ENCODE data around the gene ADCY4. TPM values are rescaled to one million over a fixed set of nuclear protein-coding genes. Genes with fewer than 3 reads are reported as not detected.
"Not testable (repeated sequence)": the region's sequence is repeated elsewhere in the genome, so short reads cannot be mapped to it uniquely, and the experiment has no call there.

Gene ADCY4
- total RNA-seq, 1 experiment from 2014 or later: 1.1 TPM

GRCh38 chr14:24360281-24360680 lies 25.4 kb upstream of the ADCY4 start:
- H3K27ac Mint-ChIP-seq: no peak overlapping the region
- CTCF ChIA-PET: interaction anchor here (0.7 to 8.2 kb wide), 3 partner anchors 9 to 71 kb away, joined by 3 to 63 read pairs (median 7); partner anchors contain the start of genes CBLN3 and KHNYN
- no peaks in the 10 kb centered on the region for H3K36me3 Mint-ChIP-seq
- H3K4me1 Mint-ChIP-seq: peaks cover 3% of the 10 kb centered on the region
- no peak for DNase-seq (ENCODE audit: low spot score)
- no peak for ATAC-seq
- no peaks in the 10 kb centered on the region for H3K9me3 Mint-ChIP-seq
- no peak overlapping the region for H3K4me3 Mint-ChIP-seq
- H3K27me3 Mint-ChIP-seq (ENCODE audit: low read depth): peaks cover 68% of the 10 kb centered on the region
- POLR2A ChIA-PET: interaction anchor here (0.6 kb wide), 1 partner anchor 23 kb away, joined by 3 read pairs; no protein-coding TSS in a partner anchor
- TF ChIP-seq E2F1 (CRISPR knock-in tag; IDR thresholded peaks at IDR 0.05) (no peak), STAT6 (CRISPR knock-in tag; conservative IDR thresholded peaks at IDR 0.05; ENCODE audit: low read depth) (no peak), SP1 (CRISPR knock-in tag; conservative IDR thresholded peaks at IDR 0.05) (no peak), IRF2 (CRISPR knock-in tag; IDR thresholded peaks at IDR 0.05; ENCODE audit: borderline replicate concordance, low read depth) (no peak), TEAD4 (CRISPR knock-in tag; IDR thresholded peaks at IDR 0.05) (no peak), NFATC4 (CRISPR knock-in tag; IDR thresholded peaks at IDR 0.05) (no peak), IRF1 (CRISPR knock-in tag; IDR thresholded peaks at IDR 0.05) (no peak), ZNF263 (CRISPR knock-in tag; IDR thresholded peaks at IDR 0.05; ENCODE audit: low read depth) (no peak)

GRCh38 chr14:24356208-24356607 lies 21.3 kb upstream of the ADCY4 start:
- Mint-ChIP-seq H3K27ac (no peak overlapping the region), H3K36me3 (no peaks in the 10 kb centered on the region), H3K4me3 (no peak overlapping the region), H3K4me1 (no peaks in the 10 kb centered on the region), H3K9me3 (no peaks in the 10 kb centered on the region), H3K27me3 (ENCODE audit: low read depth) (peaks cover 78% of the 10 kb centered on the region)
- ChIA-PET CTCF (interaction anchor here (0.6 to 8.2 kb wide), 8 partner anchors 9 to 470 kb away, joined by 3 to 63 read pairs (median 6); partner anchors contain the start of genes ADCY4, CBLN3, IRF9 and KHNYN), POLR2A (no interaction called here)
- no peak for TF ChIP-seq NR1H2 (CRISPR knock-in tag; IDR thresholded peaks at IDR 0.05)
- ATAC-seq: no peak
- no peak for DNase-seq (ENCODE audit: low spot score)

- ATAC-seq (no peak), DNase-seq (ENCODE audit: low spot score) (no peak)
- Mint-ChIP-seq H3K27ac (no peak overlapping the region), H3K9me3 (no peaks in the 10 kb centered on the region), H3K36me3 (no peaks in the 10 kb centered on the region), H3K27me3 (ENCODE audit: low read depth) (peaks cover 78% of the 10 kb centered on the region), H3K4me3 (no peak overlapping the region), H3K4me1 (no peaks in the 10 kb centered on the region)
- no peak for TF ChIP-seq TEAD4 (CRISPR knock-in tag; IDR thresholded peaks at IDR 0.05)
- TF ChIP-seq NR3C1 (CRISPR knock-in tag; conservative IDR thresholded peaks at IDR 0.05; ENCODE audit: low read depth): no peak
- TF ChIP-seq USF2 (CRISPR knock-in tag; IDR thresholded peaks at IDR 0.05): no peak
- ChIA-PET POLR2A (no interaction called here), CTCF (interaction anchor here (1.5 to 5.8 kb wide), 3 partner anchors 10 to 194 kb away, joined by 4 to 35 read pairs (median 6); partner anchors contain the start of genes ADCY4 and IRF9)
Measured at GRCh38 chr14:24355009-24355408, 20.1 kb upstream of the ADCY4 start.

GRCh38 chr14:24354482-24354825 lies 19.6 kb upstream of the ADCY4 start:
- H3K4me1 Mint-ChIP-seq; POLR2A ChIA-PET; H3K36me3 Mint-ChIP-seq; ATAC-seq; DNase-seq (ENCODE audit: low spot score); H3K4me3 Mint-ChIP-seq; H3K27ac Mint-ChIP-seq; H3K9me3 Mint-ChIP-seq: not testable (repeated sequence)
- H3K27me3 Mint-ChIP-seq (ENCODE audit: low read depth): peaks cover 78% of the 10 kb centered on the region
- CTCF ChIA-PET: interaction anchor here (0.6 to 5.8 kb wide), 3 partner anchors 21 to 356 kb away, joined by 3 to 35 read pairs (median 4); partner anchors contain the start of genes ADCY4 and IRF9

All from WTC11 (cell line).